Activated naive CD8-positive, alpha-beta T cell treated with anti-CD3 and anti-CD28 coated beads for 36 hours (primary cell): ENCODE data around the gene TEX36. TPM values are rescaled to one million over a fixed set of nuclear protein-coding genes. Genes with fewer than 3 reads are reported as not detected.

ENCODE experiments used
- total RNA-seq, 2 experiments: library from RNA; stranded (reverse); gene quantifications; one replicate each; pipeline ENCODE4 v1.2.3, GENCODE V29; 2021

The TEX36 gene
- total RNA-seq, 2 experiments from 2014 or later = not detected

Other genes starting within 250 kb of the TEX36 start
- gene EDRF1, start 36.5 kb upstream of the TEX36 start, total RNA-seq = 10 to 100 TPM; 28.1 to 30.6 TPM
- gene MMP21, start 92.7 kb upstream of the TEX36 start, total RNA-seq = not detected
- gene UROS, start 140.1 kb upstream of the TEX36 start, total RNA-seq = 10 to 100 TPM; 48.4 to 50.1 TPM
- 100 to 1,000 TPM; 156 to 158 TPM for gene BCCIP, start 140.4 kb upstream of the TEX36 start, total RNA-seq
- gene DHX32, start 198.1 kb upstream of the TEX36 start, total RNA-seq = 10 to 100 TPM; 27.6 to 27.8 TPM
- 1 to 10 TPM in 1 of 2 experiments, under 1 TPM in 1; 0.92 to 1.1 TPM for gene FANK1, start 213.4 kb upstream of the TEX36 start, total RNA-seq